Limb (tissue), 2 donors: ENCODE results near the gene LRP6.
A peak's percentile ranks its signal among the peaks of the same experiment; 100 is the strongest.
"Not testable (repeated sequence)": the region's sequence is repeated elsewhere in the genome, so short reads cannot be mapped to it uniquely, and the experiment has no call there.

Experiments used
- DNase-seq, 2 donors: peaks; one replicate each; pipeline ENCODE4 v3.0.0-alpha.2; 2016; ENCODE audit errors: extremely low spot score in 2 of 2

The LRP6 gene

DNA sequence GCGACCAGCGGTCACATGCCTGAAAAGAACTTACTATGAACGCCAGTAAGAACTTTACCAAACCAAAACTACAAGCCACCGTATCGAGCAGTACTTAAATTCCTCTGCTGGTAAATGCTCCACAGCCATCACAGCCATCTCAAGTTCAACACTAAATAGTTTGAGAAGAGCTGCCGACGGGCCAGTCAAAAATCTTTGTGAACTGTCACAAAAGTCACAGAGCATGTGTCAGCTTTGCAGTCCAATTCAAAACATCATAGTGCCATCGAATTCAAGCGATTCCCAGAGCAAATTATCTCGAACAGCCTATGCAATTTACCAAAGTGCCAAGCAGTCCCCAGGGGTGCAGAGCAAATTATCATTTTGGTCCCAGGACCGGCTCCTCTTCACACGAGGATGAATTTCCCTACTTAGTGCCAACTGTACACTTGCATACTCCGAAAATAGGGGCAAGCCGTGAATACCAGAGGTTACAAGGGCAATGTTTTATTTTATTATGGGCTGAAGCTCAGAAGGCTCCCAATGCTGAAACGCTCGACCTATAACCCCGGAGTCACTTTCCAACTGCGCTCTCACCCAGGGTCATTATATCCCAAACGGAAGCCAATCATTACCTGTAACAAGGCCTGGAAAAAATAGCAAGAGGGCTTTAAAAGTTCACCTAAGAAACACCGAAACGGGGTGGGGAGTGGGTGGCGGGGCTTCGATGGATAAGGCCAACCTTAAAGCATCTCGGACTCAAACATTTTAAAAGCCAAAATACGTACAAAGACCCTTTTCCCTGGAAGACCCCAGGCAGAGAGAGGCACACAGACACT lies 1.1 kb downstream of the LRP6 start:
- DNase-seq, result peak; percentile 34 to 40

GRCh38 chr12:12265035-12265434 lies 1.8 kb downstream of the LRP6 start:
- no peak for DNase-seq

DNA sequence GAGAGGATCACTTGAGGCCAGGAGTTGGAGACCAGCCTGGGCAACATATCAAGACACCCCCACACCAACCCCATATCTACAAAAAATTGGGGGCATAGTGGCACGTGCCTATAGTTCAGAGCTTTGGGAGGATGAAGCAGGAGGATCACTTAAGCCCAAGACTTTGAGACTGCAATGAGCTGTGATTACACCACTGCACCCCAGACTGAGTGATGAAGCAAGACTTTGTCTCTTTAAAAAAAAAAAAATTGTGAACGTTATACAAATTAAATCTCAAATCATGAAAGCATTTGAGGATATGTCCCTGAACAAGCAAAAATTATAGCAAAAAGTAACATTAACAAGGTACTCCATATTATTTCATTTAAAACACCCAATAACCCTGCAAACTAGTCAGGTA lies 2.9 kb downstream of the LRP6 start:
- no peak for DNase-seq

GRCh38 chr12:12256291-12256757 lies 10.5 kb downstream of the LRP6 start:
- DNase-seq, result not testable (repeated sequence)

DNA sequence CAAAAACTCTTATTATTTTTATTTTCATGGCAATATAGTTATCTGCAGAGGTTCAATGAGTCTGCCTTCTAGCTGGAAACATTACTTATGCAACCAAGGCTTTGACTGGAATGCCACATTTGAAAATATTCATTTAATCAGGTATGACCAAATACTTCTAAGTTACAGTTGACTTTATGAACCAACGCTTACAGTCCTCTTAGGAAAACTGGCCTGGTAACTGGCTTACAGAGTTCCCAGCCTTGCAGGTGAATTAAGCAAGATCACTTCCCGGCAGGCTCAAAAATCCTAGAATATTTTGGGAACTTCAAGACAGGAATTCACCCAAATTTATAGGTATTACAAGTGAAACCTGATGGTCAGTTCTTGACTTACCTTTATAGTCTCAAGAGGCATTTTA lies 12.3 kb downstream of the LRP6 start:
- DNase-seq, result no peak

- no peak for DNase-seq
Measured at GRCh38 chr12:12249216-12250050, 17.4 kb downstream of the LRP6 start.

DNA sequence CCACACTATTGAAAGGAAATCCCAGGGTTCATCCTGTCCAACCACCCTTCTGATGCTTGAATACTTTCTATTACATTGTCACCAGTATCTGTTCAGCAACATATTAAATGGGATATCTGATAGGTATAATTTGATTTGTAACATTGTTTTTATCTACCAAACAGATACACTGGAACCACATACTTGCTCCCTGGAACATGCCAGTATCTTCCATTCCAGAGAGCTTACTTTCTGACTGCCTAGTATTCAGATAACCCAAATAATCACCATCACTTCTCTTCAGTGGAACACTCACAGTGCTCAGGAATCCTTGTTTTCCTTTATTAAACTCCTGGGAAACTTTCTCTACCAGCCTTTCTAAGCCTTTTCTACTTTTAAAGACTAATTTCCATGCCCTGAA lies 19.3 kb downstream of the LRP6 start:
- DNase-seq, result no peak

DNA sequence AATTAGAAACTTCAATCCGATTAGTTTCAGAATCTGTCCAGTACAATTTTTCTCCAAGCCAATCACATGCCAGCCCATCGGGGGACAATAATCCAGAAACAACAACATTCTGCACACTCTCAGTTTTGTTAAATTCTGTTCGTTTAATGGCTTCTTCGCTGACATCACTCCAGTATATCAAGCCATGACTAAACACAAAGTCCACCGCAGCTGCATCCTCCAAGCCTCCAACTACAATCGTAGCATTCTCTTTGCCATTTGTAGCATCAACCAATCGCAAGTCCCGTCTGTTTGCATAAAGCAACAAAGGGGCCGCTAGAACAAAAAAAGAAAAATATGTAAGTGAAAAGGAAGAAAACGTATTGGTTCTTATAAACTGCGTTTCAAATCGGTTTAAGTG lies 22.5 kb downstream of the LRP6 start:
- DNase-seq, result no peak

DNA sequence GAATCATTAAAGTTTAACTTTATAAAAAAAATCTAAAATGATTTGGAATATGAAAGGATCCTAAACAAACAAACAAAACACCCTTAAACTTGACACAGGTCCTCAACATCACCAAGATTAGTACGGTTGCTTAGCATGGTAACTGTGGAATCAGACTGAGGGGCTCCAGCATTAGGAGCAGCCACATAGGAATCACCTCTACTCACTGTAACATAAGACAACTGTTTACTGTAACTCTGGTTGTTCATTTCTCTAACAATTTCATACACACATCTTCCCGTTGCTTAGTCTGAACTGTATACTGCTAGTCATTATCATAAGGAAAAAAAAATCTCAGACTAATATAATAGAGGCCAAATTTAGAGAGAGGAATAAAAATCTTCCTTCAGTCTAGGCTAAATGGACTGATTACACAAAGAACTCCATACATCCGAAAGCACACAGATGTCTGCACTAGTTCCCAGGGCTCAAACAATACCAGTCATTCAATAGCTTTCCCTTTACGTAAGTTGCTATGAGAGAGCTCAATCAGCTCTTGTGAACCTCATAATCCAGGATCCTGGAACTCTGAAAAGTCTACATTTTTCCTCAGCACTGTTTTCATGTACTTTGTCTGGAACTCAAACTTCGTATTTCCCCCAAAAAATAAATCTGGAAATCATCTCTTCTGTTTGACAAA lies 26.0 kb downstream of the LRP6 start:
- peak in 1 of 2 donors; percentile 78 for DNase-seq

DNA sequence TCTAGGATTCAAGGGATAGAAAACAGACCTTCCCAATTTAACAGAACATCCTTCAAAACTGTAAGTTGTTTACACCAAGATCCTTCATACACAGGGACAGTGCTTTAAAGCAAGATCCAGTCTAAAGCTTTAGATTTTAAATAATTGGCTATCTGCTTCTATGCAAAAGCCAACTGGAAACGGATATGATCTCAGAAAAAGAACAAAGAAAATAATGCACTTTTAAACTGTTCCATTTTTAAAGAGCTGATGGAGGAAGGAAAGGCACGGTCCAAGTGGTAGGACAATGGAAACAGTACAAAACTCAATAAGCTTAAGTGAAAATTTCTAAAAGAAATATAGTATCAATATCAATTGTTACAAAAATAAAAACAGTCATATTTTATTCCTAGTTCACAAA lies 27.7 kb downstream of the LRP6 start:
- DNase-seq, result no peak

- DNase-seq, result no peak
Measured at GRCh38 chr12:12238605-12239004, 28.2 kb downstream of the LRP6 start.

DNA sequence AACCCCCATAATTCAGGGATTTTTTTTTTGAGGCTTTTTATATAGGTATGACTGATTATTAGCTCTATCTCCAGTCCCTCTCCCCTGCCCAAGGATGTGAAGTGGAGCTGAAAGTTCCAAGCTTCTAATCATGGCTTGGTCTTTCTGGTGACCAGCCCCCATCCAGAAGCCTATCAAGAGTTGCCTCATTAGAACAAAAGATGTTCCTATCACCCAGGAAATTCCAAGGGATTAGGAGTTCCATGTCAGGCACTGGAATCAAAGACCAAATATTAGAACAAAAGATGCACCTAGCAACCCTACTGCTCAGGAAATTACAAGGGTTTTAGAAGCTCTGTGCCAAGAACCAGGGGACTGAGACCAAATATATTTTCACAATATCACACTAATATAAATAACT lies 29.9 kb downstream of the LRP6 start:
- no peak for DNase-seq

GRCh38 chr12:12230275-12230674 lies 36.6 kb downstream of the LRP6 start:
- no peak for DNase-seq

GRCh38 chr12:12229556-12230092 lies 37.2 kb downstream of the LRP6 start:
- DNase-seq, result no peak

- DNase-seq, result no peak
Measured at GRCh38 chr12:12228402-12228801, 38.4 kb downstream of the LRP6 start.

GRCh38 chr12:12226187-12226586 lies 40.7 kb downstream of the LRP6 start:
- no peak for DNase-seq

GRCh38 chr12:12224240-12224940 lies 42.5 kb downstream of the LRP6 start:
- no peak for DNase-seq

DNA sequence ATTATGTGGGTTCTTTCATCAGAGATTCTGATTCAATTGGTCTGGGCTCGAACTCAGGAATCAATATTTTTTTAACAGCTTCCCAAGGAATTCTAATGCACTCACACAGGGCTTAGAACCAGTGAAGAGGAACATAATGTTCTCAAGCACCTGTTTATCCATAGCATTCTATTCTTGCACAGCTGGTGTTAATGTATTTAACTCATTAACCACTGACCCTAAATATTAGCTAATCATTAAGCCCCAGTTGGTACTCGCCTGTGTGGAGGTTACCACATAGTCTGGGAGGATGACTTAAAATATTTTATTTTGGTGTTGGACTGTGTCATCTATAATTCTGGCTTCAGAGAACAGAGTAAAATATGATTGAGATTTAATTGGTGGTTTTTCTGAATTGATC lies 45.3 kb downstream of the LRP6 start:
- no peak for DNase-seq

- DNase-seq, result no peak
Measured at GRCh38 chr12:12219664-12220063, 47.2 kb downstream of the LRP6 start.

DNA sequence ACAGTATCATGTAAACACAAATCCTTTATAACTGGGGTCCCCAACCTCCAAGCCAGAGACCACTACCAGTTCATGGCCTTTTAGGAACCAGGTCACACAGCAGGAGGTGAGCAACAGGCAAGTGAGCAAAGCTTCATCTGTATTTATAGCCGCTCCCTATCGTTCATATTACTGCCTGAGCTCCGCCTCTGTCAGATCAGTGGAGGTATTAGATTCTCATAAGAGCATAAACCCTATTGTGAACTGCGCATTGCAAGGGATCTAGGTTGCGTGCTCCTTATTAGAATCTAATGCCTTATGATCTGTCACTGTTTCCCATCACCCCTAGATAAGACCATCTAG lies 49.9 kb downstream of the LRP6 start:
- no peak for DNase-seq

GRCh38 chr12:12216349-12217017 lies 50.4 kb downstream of the LRP6 start:
- DNase-seq, result no peak
